GM12878 (cell line): Measurements from ENCODE around the gene SMG5. TPM values are rescaled to one million over a fixed set of nuclear protein-coding genes. Genes with fewer than 3 reads are reported as not detected.

Experiments used
- BACH1 ChIP-seq: fragments of 450-650 bp; IDR thresholded peaks from 2 replicates; pipeline ENCODE4 v1.6.1; 2017; ENCODE audit warnings: mild to moderate bottlenecking, borderline replicate concordance
- BCL11A ChIP-seq: IDR thresholded peaks from 2 replicates; pipeline ENCODE4 v1.6.1; 2011; ENCODE audit warnings: low read depth, low read length
- BRCA1 ChIP-seq: IDR thresholded peaks from 2 replicates; pipeline ENCODE4 v1.6.1; 2011; ENCODE audit warnings: low read depth, low read length, improper control_type of control experiment
- CHD2 ChIP-seq: IDR thresholded peaks from 2 replicates; pipeline ENCODE4 v1.6.1; 2011; ENCODE audit warnings: low read depth, low read length, improper control_type of control experiment, borderline replicate concordance
- CHD4 ChIP-seq: fragments of 200-600 bp; sonication (generic); IDR thresholded peaks from 2 replicates; pipeline ENCODE4 v1.6.1; 2016; ENCODE audit warnings: mild to moderate bottlenecking
- EGR1 ChIP-seq, 2 experiments: IDR thresholded peaks; 1 replicate in 1 of 2; 2 replicates in 1 of 2; pipeline ENCODE4 v1.6.1; 2011 to 2012; ENCODE audit warnings: low read depth in 2 of 2, low read length in 2 of 2, borderline replicate concordance in 1 of 2, mild to moderate bottlenecking in 1 of 2, moderate library complexity in 1 of 2
- ETV6 ChIP-seq, 2 experiments: fragments of 450-650 bp in 1 of 2; IDR thresholded peaks in 1 of 2; conservative IDR thresholded peaks in 1 of 2; 2 replicates each; pipeline ENCODE4 v1.6.1; 2014; ENCODE audit warnings: antibody characterized with exemption in 1 of 2, borderline replicate concordance in 1 of 2, low read depth in 1 of 2, mild to moderate bottlenecking in 1 of 2, moderate library complexity in 1 of 2
- EZH2 ChIP-seq: IDR thresholded peaks from 2 replicates; pipeline ENCODE4 v1.6.1; 2012; ENCODE audit warnings: low read depth, mild to moderate bottlenecking, control low read depth, inconsistent platforms, low read length, borderline replicate concordance; ENCODE audit not compliant: control insufficient read depth
- FOXK2 ChIP-seq: fragments of 450-650 bp; IDR thresholded peaks from 2 replicates; pipeline ENCODE4 v1.6.1; 2017; ENCODE audit warnings: mild to moderate bottlenecking, moderate library complexity
- IKZF1 ChIP-seq: fragments of 450-650 bp; conservative IDR thresholded peaks from 2 replicates; pipeline ENCODE4 v1.6.1; 2017; ENCODE audit warnings: antibody characterized with exemption, mild to moderate bottlenecking
- IKZF2 ChIP-seq, 2 experiments: fragments of 450-650 bp; IDR thresholded peaks; 2 replicates each; pipeline ENCODE4 v1.6.1; 2017; ENCODE audit warnings: mild to moderate bottlenecking in 2 of 2, moderate library complexity in 2 of 2
- IRF4 ChIP-seq: IDR thresholded peaks from 2 replicates; pipeline ENCODE4 v1.6.1; 2011; ENCODE audit warnings: low read depth, low read length
- MTA3 ChIP-seq: IDR thresholded peaks from 2 replicates; pipeline ENCODE4 v1.6.1; 2012; ENCODE audit warnings: low read length, inconsistent platforms, borderline replicate concordance
- MXI1 ChIP-seq: fragments of 150-350 bp; IDR thresholded peaks from 2 replicates; pipeline ENCODE4 v1.6.1; 2011; ENCODE audit warnings: low read depth, mild to moderate bottlenecking, inconsistent platforms, low read length, improper control_type of control experiment
- NFIC ChIP-seq: IDR thresholded peaks from 2 replicates; pipeline ENCODE4 v1.6.1; 2012; ENCODE audit warnings: low read depth, mild to moderate bottlenecking, inconsistent platforms, low read length, moderate library complexity
- PAX8 ChIP-seq: fragments of 450-650 bp; IDR thresholded peaks from 2 replicates; pipeline ENCODE4 v1.6.1; 2017; ENCODE audit warnings: mild to moderate bottlenecking, moderate library complexity
- SIX5 ChIP-seq: IDR thresholded peaks from 2 replicates; pipeline ENCODE4 v1.6.1; 2011; ENCODE audit warnings: mild to moderate bottlenecking, low read depth, low read length, moderate library complexity; ENCODE audit not compliant: severe bottlenecking
- SMAD1 ChIP-seq: fragments of 450-650 bp; IDR thresholded peaks from 2 replicates; pipeline ENCODE4 v1.6.1; 2018; ENCODE audit warnings: mild to moderate bottlenecking, low read depth; ENCODE audit not compliant: partially characterized antibody
- SMARCA5 ChIP-seq: fragments of 450-650 bp; IDR thresholded peaks from 2 replicates; pipeline ENCODE4 v1.6.1; 2017; ENCODE audit warnings: mild to moderate bottlenecking
- SREBF1 ChIP-seq: IDR thresholded peaks from 2 replicates; pipeline ENCODE4 v1.6.1; 2012; ENCODE audit warnings: mild to moderate bottlenecking, low read length
- STAT1 ChIP-seq: fragments of 450-650 bp; conservative IDR thresholded peaks from 2 replicates; pipeline ENCODE4 v1.6.1; 2014; ENCODE audit warnings: antibody characterized with exemption, mild to moderate bottlenecking
- SUPT20H ChIP-seq: IDR thresholded peaks from 2 replicates; pipeline ENCODE4 v1.6.1; 2011; ENCODE audit warnings: low read depth, mild to moderate bottlenecking, low read length, moderate library complexity, borderline replicate concordance; ENCODE audit not compliant: control insufficient read depth
- TAF1 ChIP-seq: IDR thresholded peaks from 2 replicates; pipeline ENCODE4 v1.6.1; 2011; ENCODE audit warnings: mild to moderate bottlenecking, low read depth, low read length, borderline replicate concordance
- TBL1XR1 ChIP-seq: IDR thresholded peaks from 2 replicates; pipeline ENCODE4 v1.6.1; 2012; ENCODE audit warnings: low read depth, low read length, improper control_type of control experiment
- TCF7 ChIP-seq: IDR thresholded peaks from 2 replicates; pipeline ENCODE4 v1.6.1; 2014; ENCODE audit warnings: antibody characterized with exemption, borderline replicate concordance
- ZNF207 ChIP-seq: fragments of 450-650 bp; IDR thresholded peaks from 2 replicates; pipeline ENCODE4 v1.6.1; 2014; ENCODE audit warnings: antibody characterized with exemption, mild to moderate bottlenecking, borderline replicate concordance
- ZNF217 ChIP-seq: fragments of 450-650 bp; IDR thresholded peaks from 2 replicates; pipeline ENCODE4 v1.6.1; 2017; ENCODE audit warnings: antibody characterized with exemption, mild to moderate bottlenecking
- ZNF24 ChIP-seq: fragments of 450-650 bp; IDR thresholded peaks from 2 replicates; pipeline ENCODE4 v1.6.1; 2017; ENCODE audit warnings: antibody characterized with exemption, mild to moderate bottlenecking
- ZZZ3 ChIP-seq: IDR thresholded peaks from 2 replicates; pipeline ENCODE4 v1.6.1; 2011; ENCODE audit warnings: low read depth; ENCODE audit not compliant: control insufficient read depth, insufficient read length
- polyA plus RNA-seq, 11 experiments: library from polyadenylated mRNA; depleted of rRNA in 4 of 11; unstranded in 6 of 11; stranded (reverse) in 5 of 11; fragments of >200 nt; fragmentation: Nextera tagmentation in 4 of 11; fragmentation: Illumina TruSeq in 1 of 11; extraction: Ambion mirVana in 4 of 11; extraction: Trizol in 1 of 11; gene quantifications; 1 replicate in 1 of 11; 2 replicates in 10 of 11; pipeline versions ENCODE4 v1.2.1 to v1.2.3, GENCODE V29; 2011 to 2016; ENCODE audit warnings: inconsistent platforms in 2 of 11, missing spikeins in 2 of 11, low read depth in 1 of 11
- total RNA-seq, 4 experiments: library from RNA; depleted of rRNA in 3 of 4; stranded (reverse); fragments of >200 nt in 3 of 4; fragmentation: Illumina TruSeq in 1 of 4; extraction: Trizol in 1 of 4; gene quantifications; 2 replicates each; pipeline versions ENCODE4 v1.2.1 to v1.2.3, GENCODE V29; 2013 to 2021
- TF ChIP-seq, protein P1 (sequence below): IDR thresholded peaks from 2 replicates; pipeline ENCODE4 v1.6.1; 2011; ENCODE audit warnings: borderline replicate concordance, low read depth, mild to moderate bottlenecking, moderate library complexity, mixed read lengths, low read length; ENCODE audit not compliant: insufficient read depth; ENCODE audit errors: extremely low read length
- TF ChIP-seq, protein P2 (sequence below): IDR thresholded peaks from 2 replicates; pipeline ENCODE4 v1.6.1; 2011; ENCODE audit warnings: mild to moderate bottlenecking, low read depth, low read length, moderate library complexity; ENCODE audit not compliant: insufficient replicate concordance
- TF ChIP-seq, protein P3 (sequence below): IDR thresholded peaks from 2 replicates; pipeline ENCODE4 v1.6.1; 2011; ENCODE audit warnings: low read depth, mild to moderate bottlenecking, low read length, moderate library complexity, borderline replicate concordance; ENCODE audit errors: extremely low read depth

The SMG5 gene
- total and polyA plus RNA-seq, 10 of the 15 experiments (the other 5 are each of a cell fraction or from before 2014, with no cell fraction given): 0.76 to 61.5 (median 48.8) TPM

DNA sequence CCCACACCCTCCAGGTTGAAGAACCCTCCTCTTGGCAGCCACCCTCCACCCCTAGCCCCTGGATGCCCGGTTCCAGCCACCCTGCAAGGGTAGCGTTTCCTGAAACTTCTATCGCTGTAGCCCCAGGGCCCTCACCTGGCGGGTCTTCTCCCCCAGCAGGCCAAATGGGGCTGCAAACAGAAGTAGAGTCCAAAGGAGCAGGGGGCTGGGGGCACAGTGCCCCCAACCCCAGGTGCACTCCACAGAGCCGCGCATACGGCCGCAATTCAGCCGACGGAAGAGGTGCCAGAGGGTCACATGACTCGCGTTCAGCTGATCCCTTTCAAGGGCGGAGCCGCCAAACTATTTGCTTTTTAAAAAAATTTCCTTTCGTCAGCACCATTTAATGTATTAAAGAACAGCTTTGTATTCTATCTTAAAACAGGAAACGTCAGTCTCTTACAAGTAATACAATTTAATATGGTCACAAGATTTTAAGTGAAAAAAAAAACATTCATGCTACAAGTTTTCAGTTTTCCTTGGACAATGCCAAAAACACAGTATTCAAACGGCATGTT lies 12.8 kb upstream of the SMG5 start, which contains the start of gene GLMP (continued):
- no peak for TF ChIP-seq BACH1
- no peak for TF ChIP-seq STAT1
- TF ChIP-seq SIX5: no peak
- TF ChIP-seq ZNF217: no peak
- TF ChIP-seq NFIC: peak; percentile 56; the same call in 1 of the 2 replicates
- no peak for TF ChIP-seq FOXK2
- TF ChIP-seq BCL11A: no peak
- no peak for TF ChIP-seq BRCA1
- TF ChIP-seq TCF7: no peak
- TF ChIP-seq, protein P1, sequence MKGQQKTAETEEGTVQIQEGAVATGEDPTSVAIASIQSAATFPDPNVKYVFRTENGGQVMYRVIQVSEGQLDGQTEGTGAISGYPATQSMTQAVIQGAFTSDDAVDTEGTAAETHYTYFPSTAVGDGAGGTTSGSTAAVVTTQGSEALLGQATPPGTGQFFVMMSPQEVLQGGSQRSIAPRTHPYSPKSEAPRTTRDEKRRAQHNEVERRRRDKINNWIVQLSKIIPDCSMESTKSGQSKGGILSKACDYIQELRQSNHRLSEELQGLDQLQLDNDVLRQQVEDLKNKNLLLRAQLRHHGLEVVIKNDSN: peak; percentile 88
- TF ChIP-seq EGR1 (IDR thresholded peaks at IDR 0.05; ENCODE audit: borderline replicate concordance in 1 of 2, low read depth in 2 of 2, low read length in 2 of 2): no peak
- TF ChIP-seq ZNF207: no peak
- no peak for TF ChIP-seq CHD2
- TF ChIP-seq TAF1: peak; percentile 20; the same call in 1 of the 2 replicates
- TF ChIP-seq MTA3: no peak
- no peak for TF ChIP-seq ETV6 (conservative IDR thresholded peaks at IDR 0.05 in 1 of 2, IDR thresholded peaks at IDR 0.05 in 1 of 2; ENCODE audit: borderline replicate concordance in 1 of 2, low read depth in 1 of 2)
- TF ChIP-seq, protein P2, sequence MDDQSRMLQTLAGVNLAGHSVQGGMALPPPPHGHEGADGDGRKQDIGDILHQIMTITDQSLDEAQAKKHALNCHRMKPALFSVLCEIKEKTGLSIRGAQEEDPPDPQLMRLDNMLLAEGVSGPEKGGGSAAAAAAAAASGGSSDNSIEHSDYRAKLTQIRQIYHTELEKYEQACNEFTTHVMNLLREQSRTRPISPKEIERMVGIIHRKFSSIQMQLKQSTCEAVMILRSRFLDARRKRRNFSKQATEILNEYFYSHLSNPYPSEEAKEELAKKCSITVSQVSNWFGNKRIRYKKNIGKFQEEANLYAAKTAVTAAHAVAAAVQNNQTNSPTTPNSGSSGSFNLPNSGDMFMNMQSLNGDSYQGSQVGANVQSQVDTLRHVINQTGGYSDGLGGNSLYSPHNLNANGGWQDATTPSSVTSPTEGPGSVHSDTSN: no peak
- no peak for TF ChIP-seq SMARCA5
- peak; percentile 51; the same call in 1 of the 2 replicates for TF ChIP-seq MXI1
- TF ChIP-seq SMAD1: no peak
- TF ChIP-seq EZH2: no peak
- TF ChIP-seq CHD4: no peak
- TF ChIP-seq IKZF2 (IDR thresholded peaks at IDR 0.05): no peak
- TF ChIP-seq ZZZ3: no peak
- 0 out of 2 replicates have a peak, but pooled peaks have one; percentile 41 for TF ChIP-seq IKZF1
- no peak for TF ChIP-seq ZNF24
- no peak for TF ChIP-seq SUPT20H
- TF ChIP-seq IRF4: no peak
- TF ChIP-seq TBL1XR1: no peak
- TF ChIP-seq, protein P3, sequence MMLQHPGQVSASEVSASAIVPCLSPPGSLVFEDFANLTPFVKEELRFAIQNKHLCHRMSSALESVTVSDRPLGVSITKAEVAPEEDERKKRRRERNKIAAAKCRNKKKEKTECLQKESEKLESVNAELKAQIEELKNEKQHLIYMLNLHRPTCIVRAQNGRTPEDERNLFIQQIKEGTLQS: peak; percentile 85; the same call in 1 of the 2 replicates
- TF ChIP-seq PAX8: no peak
- no peak for TF ChIP-seq SREBF1
